IPS-NIHi11 (cell line): ENCODE results near the gene FAHD2A.
"Not testable (repeated sequence)": the region's sequence is repeated elsewhere in the genome, so short reads cannot be mapped to it uniquely, and the experiment has no call there.

Source experiments
- DNase-seq: peaks from one replicate; pipeline ENCODE4 v3.0.0; 2012; ENCODE audit warnings: mixed read lengths, low spot score

FAHD2A gene

GRCh38 chr2:95390881-95391321, 11.6 kb upstream of the FAHD2A start:
- no peak for DNase-seq

GRCh38 chr2:95391641-95392310, 10.7 kb upstream of the FAHD2A start:
- no peak for DNase-seq

GRCh38 chr2:95392320-95392719, 10.2 kb upstream of the FAHD2A start:
- DNase-seq, result no peak

- no peak for DNase-seq
Measured at GRCh38 chr2:95392730-95393455, 9.6 kb upstream of the FAHD2A start.

- DNase-seq, result no peak
Measured at GRCh38 chr2:95393901-95394300, 8.6 kb upstream of the FAHD2A start.

- DNase-seq, result no peak
Measured at GRCh38 chr2:95399061-95399460, 3.4 kb upstream of the FAHD2A start.

GRCh38 chr2:95401480-95401879, 1.0 kb upstream of the FAHD2A start:
- DNase-seq, result no peak

GRCh38 chr2:95402004-95402369, 521 bp upstream of the FAHD2A start:
- not testable (repeated sequence) for DNase-seq

- not testable (repeated sequence) for DNase-seq
Measured at GRCh38 chr2:95403204-95403721, 755 bp downstream of the FAHD2A start.

- not testable (repeated sequence) for DNase-seq
Measured at GRCh38 chr2:95403824-95404223, 1.3 kb downstream of the FAHD2A start.

- not testable (repeated sequence) for DNase-seq
Measured at GRCh38 chr2:95404676-95405075, 2.2 kb downstream of the FAHD2A start.

GRCh38 chr2:95411239-95411638, 8.7 kb downstream of the FAHD2A start:
- not testable (repeated sequence) for DNase-seq

GRCh38 chr2:95414015-95414594, 11.6 kb downstream of the FAHD2A start:
- peak; percentile 60 for DNase-seq

- not testable (repeated sequence) for DNase-seq
Measured at GRCh38 chr2:95415138-95415537, 12.6 kb downstream of the FAHD2A start.

GRCh38 chr2:95415561-95415960, 13.1 kb downstream of the FAHD2A start:
- DNase-seq, result not testable (repeated sequence)

- not testable (repeated sequence) for DNase-seq
Measured at GRCh38 chr2:95427196-95427867, 24.8 kb downstream of the FAHD2A start.

GRCh38 chr2:95429748-95430467, 27.4 kb downstream of the FAHD2A start:
- DNase-seq, result not testable (repeated sequence)

GRCh38 chr2:95433373-95433772, 30.9 kb downstream of the FAHD2A start:
- not testable (repeated sequence) for DNase-seq

- DNase-seq, result not testable (repeated sequence)
Measured at GRCh38 chr2:95433973-95434372, 31.5 kb downstream of the FAHD2A start.

- DNase-seq, result not testable (repeated sequence)
Measured at GRCh38 chr2:95434507-95435076, 32.1 kb downstream of the FAHD2A start.
